ENCODE measurements around the gene ATG5. TPM values are rescaled to one million over a fixed set of nuclear protein-coding genes. Genes with fewer than 3 reads are reported as not detected.

ATG5 gene
- polyA plus RNA-seq, 1 donor (not counting 4 experiments of a cell fraction or from before 2014, with no cell fraction given), result 60.0 TPM

- H3K36me3 ChIP-seq (ENCODE audit: control insufficient read depth in 2 of 2, extremely low read depth in 1 of 2, insufficient read depth in 2 of 2, low read length in 2 of 2), result no peaks in the 10 kb centered on the region
- H3K27me3 ChIP-seq (ENCODE audit: control insufficient read depth, extremely low read depth, insufficient read depth, low read length), result no peaks in the 10 kb centered on the region
- H3K79me2 ChIP-seq (ENCODE audit: control insufficient read depth, insufficient read depth, low read length), result no peaks in the 10 kb centered on the region
- H3K27ac ChIP-seq (ENCODE audit: control insufficient read depth, insufficient read depth, low read length), result no peak overlapping the region
- H3K9me3 ChIP-seq (ENCODE audit: control insufficient read depth, low read depth, low read length), result no peaks in the 10 kb centered on the region
- no peak for FAIRE-seq
- H4K20me1 ChIP-seq (ENCODE audit: control insufficient read depth, extremely low read depth, insufficient read depth, low read length), result no peaks in the 10 kb centered on the region
- H3K9me1 ChIP-seq (ENCODE audit: control insufficient read depth, extremely low read depth, insufficient read depth, low read length), result no peaks in the 10 kb centered on the region
- H3K4me2 ChIP-seq (ENCODE audit: control insufficient read depth, extremely low read depth, insufficient read depth, low read depth, low read length), result no peak overlapping the region
- no peak overlapping the region for H3K4me3 ChIP-seq (ENCODE audit: control insufficient read depth in 2 of 3, extremely low read depth in 1 of 3, insufficient read depth in 2 of 3, low read depth in 1 of 3, low read length in 3 of 3)
- no peak for DNase-seq (ENCODE audit: low read depth, low spot score)
- no peak overlapping the region for H3K9ac ChIP-seq (ENCODE audit: control insufficient read depth, extremely low read depth, insufficient read depth, low read length)
- dilution Hi-C loops (cut with MboI; ENCODE audit: extremely low pct_ligation_motif_present, low sequenced_read_pairs), result no loop called here
- no peak overlapping the region for H2AFZ ChIP-seq (ENCODE audit: control insufficient read depth, low read length)
- TF ChIP-seq EZH2 (IDR thresholded peaks at IDR 0.05; ENCODE audit: low read length) (no peak), CTCF (optimal IDR thresholded peaks at IDR 0.05 in 1 of 3, IDR thresholded peaks at IDR 0.05 in 1 of 3, conservative IDR thresholded peaks at IDR 0.05 in 1 of 3; ENCODE audit: extremely low read depth in 1 of 3, insufficient read depth in 2 of 3, low read length in 3 of 3) (no peak)
- no peaks in the 10 kb centered on the region for H3K4me1 ChIP-seq (ENCODE audit: control insufficient read depth, extremely low read depth, insufficient read depth, low read length)
Measured at GRCh38 chr6:106170030-106170791, 155.3 kb downstream of the ATG5 start.

GRCh38 chr6:106169517-106169916, 156.0 kb downstream of the ATG5 start:
- Histone ChIP-seq H3K4me3 (ENCODE audit: control insufficient read depth in 2 of 3, extremely low read depth in 1 of 3, insufficient read depth in 2 of 3, low read depth in 1 of 3, low read length in 3 of 3) (no peak overlapping the region), H3K79me2 (ENCODE audit: control insufficient read depth, insufficient read depth, low read length) (no peaks in the 10 kb centered on the region), H3K27ac (ENCODE audit: control insufficient read depth, insufficient read depth, low read length) (no peak overlapping the region), H3K36me3 (ENCODE audit: control insufficient read depth in 2 of 2, extremely low read depth in 1 of 2, insufficient read depth in 2 of 2, low read length in 2 of 2) (no peaks in the 10 kb centered on the region), H3K9me3 (ENCODE audit: control insufficient read depth, low read depth, low read length) (no peaks in the 10 kb centered on the region), H3K9ac (ENCODE audit: control insufficient read depth, extremely low read depth, insufficient read depth, low read length) (no peak overlapping the region), H2AFZ (ENCODE audit: control insufficient read depth, low read length) (no peak overlapping the region), H4K20me1 (ENCODE audit: control insufficient read depth, extremely low read depth, insufficient read depth, low read length) (no peaks in the 10 kb centered on the region), H3K4me1 (ENCODE audit: control insufficient read depth, extremely low read depth, insufficient read depth, low read length) (no peaks in the 10 kb centered on the region), H3K4me2 (ENCODE audit: control insufficient read depth, extremely low read depth, insufficient read depth, low read depth, low read length) (no peak overlapping the region), H3K9me1 (ENCODE audit: control insufficient read depth, extremely low read depth, insufficient read depth, low read length) (no peaks in the 10 kb centered on the region), H3K27me3 (ENCODE audit: control insufficient read depth, extremely low read depth, insufficient read depth, low read length) (no peaks in the 10 kb centered on the region)
- TF ChIP-seq EZH2 (IDR thresholded peaks at IDR 0.05; ENCODE audit: low read length) (no peak), CTCF (optimal IDR thresholded peaks at IDR 0.05 in 1 of 3, IDR thresholded peaks at IDR 0.05 in 1 of 3, conservative IDR thresholded peaks at IDR 0.05 in 1 of 3; ENCODE audit: extremely low read depth in 1 of 3, insufficient read depth in 2 of 3, low read length in 3 of 3) (no peak)
- no peak for FAIRE-seq
- no peak for DNase-seq (ENCODE audit: low read depth, low spot score)
- dilution Hi-C loops (cut with MboI; ENCODE audit: extremely low pct_ligation_motif_present, low sequenced_read_pairs), result no loop called here

All from keratinocyte (primary cell).